Activated CD8-positive, alpha-beta memory T cell treated with anti-CD3 and anti-CD28 coated beads, Interleukin-2, amount 50 U/mL, for 4 hours (primary cell): ENCODE data around the gene MME.

Experiments used
- DNase-seq: peaks from one replicate; pipeline ENCODE4 v3.0.0-alpha.2; 2020

The MME gene

DNA sequence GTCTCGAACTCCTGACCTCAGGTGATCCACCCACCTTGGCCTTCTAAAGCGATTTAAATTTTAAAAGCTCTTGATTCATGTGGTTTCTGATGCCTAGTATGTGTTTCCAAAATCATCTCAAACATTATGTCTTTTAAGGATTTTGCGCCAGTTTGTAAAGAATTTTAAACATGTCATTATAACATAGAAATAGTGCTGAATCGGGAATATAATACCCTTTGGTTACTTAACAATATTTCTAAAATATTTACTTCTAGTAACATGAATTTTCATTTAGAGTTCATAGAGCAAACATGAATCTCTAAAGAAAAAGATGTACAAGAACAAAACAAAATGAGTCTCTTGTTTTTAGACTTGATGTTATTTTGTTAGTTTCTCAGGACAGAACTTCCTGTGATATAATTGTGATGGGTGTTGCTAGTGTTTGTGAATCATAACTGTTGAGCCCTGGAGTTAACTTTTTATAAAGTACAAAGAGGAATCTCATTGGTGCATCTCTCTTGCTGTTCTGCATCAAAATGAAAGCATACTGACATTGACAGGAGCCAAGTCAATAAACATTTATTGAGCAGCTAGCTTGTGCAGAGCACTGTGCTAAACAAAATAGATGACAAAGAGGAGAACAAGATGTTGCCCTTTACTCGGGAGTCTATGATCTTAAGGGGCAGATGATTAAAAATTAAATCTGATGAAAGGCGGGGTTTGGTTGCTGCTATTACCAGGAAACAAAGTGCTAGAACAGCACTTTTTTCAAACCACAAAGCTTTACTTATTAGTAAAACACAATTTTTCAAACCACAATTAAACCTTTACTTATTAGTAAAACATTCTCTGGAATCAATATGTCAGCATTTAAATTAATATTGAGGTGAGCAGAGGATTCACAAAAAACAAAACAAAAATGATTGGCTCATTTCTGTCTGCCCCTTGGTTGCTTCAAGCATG is 73.4 kb downstream of the MME start:
- DNase-seq = no peak

DNA sequence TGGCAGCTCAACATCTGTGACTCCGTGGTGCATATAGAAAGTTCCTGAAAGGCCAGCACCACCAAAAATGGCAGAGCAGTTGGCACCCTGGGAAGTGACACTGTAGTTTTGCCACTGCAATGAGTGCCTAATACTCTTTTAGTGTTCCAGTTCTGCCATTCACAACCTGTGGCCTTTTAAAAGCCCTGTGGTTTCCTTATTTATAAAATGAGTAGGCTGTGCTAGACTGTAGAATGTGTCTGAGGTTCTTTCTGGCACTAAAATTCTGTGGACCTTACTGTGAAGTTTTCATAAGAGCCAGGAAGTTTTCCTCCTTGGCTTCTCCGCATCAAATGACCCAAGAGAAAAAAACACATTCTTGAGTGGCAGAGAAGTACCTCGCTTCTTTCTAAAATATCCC is 74.1 kb downstream of the MME start:
- DNase-seq = no peak

DNA sequence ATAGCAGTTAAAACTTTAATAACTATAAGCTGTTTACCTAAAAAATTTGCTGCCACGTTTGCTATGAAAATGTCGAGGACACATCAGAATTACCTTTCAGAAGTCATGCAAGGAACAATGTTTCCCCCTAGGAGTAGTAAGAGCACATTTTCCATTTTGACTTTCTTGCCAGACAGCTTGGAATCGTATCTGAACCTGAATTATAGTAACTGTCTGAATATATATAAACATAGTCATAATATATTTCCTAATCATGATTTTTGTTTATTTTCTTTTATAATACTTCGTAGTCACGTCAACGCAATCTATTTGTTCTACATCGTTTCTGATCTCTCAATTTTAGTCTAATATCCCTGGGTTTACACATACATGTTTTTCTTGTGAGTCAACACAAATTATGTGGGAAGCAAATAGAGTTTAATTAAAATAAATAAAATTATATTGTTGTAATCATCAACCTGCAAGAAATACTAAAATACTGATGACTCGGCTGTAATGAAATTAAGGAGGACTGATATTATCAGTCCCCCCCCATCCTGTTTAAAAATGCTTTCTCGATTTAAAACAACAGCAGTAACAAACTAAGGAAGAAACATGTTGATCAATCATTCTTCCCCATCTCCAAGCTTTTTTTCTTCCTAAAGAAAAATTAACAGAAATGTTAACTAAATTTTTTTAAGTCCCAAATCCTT is 78.4 kb downstream of the MME start:
- DNase-seq = no peak

DNA sequence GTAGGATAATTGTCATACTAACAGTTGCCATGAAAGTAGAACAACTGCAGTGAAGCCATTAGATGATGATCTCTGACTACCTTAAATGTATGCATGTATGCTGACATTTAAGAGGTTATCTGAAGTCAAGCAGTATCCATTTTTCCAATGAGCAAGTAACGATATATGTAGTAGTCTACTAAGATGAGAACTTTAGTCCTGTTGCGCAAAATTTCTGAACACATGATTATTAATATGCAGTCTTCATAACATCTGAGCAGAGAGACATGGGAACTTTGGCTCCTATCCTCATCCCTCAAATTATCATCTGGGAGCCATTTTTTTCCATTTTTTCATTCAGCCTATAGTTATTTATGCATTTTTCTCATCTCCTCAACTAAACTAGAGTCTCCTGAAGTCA is 79.2 kb downstream of the MME start:
- DNase-seq = no peak

DNA sequence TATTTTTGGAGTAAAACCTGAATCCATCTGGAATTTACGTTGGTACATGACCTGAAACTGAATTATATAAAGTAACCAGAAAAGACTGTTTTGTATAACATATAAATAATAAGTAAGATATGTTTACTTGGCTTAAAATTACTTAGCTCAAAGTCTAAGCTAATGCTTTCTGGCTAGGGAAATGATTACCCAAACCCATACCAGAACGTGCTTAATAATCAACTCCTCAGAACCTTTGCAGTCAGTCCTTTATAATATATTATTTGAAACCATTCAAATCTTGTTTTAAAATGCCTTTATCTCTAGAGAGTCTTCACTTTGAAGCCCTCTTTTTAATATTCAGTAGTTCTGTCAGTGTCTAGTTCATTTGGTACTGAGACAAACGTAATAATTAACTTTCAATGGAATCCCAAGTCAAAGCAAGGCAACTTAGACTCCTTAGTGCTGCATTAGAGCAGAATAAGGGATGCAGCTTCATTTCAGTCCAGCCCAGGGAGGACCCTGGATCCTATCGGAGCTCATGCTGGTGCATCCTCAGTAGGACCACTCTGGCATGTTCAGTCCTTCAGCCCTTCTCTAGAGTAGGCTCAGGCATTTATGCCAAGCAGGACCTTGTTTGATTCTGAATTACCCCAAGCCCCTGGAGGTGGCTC is 81.6 kb downstream of the MME start:
- no peak for DNase-seq

DNA sequence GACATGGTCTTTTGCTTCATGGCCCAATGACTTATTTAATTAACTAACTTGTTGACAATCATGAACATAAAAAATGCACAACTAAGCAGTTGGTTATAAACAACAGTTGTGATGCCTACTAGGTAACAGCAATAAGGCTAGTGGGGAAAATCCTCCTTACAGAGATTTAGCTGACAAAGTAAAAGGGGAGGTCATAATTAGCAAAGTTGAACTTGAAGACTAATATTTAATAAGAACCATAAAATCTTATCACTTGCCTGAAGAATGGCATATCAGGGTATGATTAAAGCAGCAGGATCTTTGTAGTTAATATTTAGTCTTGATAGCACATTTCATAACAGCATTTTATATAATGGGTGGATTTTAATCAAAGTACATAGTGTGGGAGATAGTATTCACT is 84.2 kb downstream of the MME start:
- DNase-seq = no peak

DNA sequence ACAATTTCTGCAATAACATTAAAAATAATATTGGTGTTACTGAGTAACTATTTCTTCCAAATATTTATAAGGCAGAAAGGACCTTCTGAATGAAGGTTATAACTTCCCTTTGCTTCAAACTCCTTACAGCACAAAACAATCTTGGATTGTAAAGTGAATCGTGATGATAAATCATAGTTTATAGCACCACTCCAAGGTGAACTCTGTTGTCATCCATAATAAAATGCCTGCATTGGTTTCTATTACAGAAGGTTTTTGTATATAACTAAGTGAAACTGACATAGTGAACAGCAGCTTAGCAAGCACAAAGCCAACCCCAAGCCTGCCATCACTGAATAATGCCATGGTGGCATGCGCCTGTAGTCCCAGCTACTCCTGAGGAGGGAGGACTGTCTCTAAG is 86.3 kb downstream of the MME start:
- no peak for DNase-seq

DNA sequence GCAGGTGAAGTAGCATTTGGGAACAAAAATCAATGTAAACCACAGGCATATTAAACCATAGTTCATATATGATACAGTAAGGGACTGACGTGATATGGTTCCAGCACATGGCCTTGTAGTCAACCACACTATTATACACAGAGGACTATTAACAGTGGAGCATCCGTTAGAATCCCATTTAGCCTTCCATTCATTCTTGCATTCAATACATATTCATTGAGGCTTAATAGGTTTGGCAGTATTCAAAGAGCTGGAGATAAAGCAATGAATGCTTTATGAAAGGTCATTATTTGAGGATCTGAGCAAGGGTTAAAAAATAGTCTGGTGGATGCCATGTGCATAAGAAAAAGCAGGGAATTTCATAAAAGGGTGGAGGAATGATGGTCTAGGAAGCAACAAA is 89.1 kb downstream of the MME start:
- no peak for DNase-seq

DNA sequence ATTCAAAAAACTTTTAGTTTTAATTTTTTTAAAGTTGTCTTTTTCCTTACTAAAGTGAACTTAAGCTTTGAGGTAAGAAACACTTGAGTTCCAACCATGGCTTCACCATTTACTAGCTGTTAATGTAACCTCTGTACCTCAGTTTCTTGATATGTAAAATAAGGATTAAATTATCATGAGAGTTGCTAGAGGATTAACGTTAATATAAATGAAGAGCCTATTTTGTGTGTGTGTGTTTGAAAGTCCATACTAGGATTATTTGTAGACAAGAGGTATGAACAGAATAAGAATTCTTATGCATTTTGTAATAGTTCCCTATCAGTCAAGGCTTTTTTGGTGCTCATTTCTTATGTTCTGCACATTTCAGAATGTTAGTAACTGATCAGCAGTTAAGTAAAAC is 93.7 kb downstream of the MME start:
- no peak for DNase-seq

DNA sequence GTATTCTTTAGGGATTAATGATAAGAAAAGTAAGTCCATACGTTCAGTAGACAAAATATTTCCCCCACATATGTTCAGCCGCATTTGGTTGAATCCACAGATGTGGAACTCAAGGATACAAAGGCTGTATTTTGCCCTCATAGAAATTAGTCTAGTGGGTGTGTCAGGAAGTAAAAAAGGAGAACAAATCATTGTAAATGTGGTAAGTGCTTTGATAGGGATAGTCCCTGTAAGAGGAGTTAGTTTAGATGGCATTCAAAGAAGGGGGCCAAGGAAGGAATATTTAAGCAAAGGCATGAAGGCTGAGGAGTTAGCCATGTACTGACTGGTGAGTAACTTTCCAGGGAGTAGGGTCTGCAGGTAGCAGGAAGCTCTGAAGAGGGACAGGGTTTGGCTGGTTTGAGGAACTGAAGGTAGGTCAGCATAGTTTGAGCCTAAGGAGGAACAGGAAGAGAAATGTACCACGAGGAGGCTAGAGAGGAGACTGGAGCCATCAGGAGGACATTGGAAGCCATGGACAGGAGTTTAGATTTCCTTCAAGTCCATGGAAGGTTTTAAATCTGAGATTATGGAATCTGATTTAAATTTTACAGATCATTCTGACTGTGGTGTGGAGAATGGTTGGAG is 98.8 kb downstream of the MME start:
- DNase-seq = no peak

DNA sequence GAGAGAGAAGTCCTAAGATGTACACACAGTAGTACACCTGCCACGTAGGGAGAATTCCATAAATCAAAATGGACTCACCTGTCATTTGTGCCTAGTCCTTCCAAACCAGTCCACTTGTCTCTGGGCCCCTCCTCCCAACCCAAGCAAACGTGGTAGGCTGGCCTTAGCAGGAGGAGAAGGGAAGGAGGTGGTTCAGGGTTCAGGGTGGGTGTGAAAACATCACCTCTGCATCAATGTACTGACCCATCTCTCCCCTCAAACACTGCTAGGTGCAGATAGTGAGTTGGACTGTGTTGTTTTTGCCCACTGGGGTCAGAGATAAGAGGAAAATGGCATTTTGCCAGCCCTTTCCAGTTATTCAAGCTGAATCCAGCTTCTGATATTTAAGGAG is 99.3 kb downstream of the MME start:
- no peak for DNase-seq

DNA sequence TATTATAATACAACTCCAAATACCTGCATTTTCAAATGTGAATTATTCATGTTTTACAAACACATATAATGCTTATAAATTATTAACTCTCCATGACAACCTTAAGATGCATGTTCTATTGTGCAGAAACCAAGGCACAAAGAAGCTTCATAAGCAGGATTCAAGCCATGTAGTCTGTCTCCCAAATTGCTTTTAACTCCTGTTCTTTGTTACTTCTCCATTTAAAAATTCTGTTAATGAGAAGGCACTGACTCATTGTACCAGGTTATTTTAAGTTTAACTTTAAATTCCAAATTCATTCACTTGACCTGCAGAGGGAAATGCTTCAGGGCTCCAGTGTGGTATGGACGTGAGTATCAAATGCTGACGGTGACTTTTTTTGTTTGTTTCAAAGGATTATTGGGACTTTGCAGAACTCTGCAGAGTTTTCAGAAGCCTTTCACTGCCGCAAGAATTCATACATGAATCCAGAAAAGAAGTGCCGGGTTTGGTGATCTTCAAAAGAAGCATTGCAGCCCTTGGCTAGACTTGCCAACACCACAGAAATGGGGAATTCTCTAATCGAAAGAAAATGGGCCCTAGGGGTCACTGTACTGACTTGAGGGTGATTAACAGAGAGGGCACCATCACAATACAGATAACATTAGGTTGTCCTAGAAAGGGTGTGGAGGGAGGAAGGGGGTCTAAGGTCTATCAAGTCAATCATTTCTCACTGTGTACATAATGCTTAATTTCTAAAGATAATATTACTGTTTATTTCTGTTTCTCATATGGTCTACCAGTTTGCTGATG is 100.0 kb downstream of the MME start:
- no peak for DNase-seq

DNA sequence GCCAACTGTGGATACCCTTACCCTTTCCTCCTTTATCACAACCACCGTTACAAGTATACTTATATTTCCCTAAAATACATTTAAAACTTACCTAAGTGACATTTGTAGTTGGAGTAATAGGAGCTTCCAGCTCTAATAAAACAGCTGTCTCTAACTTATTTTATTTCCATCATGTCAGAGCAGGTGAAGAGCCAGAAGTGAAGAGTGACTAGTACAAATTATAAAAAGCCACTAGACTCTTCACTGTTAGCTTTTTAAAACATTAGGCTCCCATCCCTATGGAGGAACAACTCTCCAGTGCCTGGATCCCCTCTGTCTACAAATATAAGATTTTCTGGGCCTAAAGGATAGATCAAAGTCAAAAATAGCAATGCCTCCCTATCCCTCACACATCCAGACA is 102.3 kb downstream of the MME start:
- no peak for DNase-seq

DNA sequence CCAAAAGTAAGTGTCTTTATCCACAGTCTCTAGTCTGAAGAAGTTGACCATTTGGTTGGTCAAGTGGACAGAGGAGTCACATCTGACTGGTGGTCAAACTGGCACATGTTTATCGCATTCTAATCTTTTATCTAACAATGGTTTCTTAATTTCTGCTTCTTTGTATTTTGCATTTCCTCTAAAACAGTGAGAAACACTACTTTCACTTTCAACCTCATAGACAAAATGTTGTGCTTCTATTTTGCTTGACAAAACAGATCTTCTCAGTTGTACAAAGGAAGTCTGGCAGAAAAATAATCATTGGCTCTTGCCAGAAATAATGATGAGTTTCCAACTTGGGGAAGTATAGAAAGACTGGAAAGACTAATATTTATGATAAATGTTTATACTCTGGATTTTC is 103.9 kb downstream of the MME start:
- DNase-seq = no peak

DNA sequence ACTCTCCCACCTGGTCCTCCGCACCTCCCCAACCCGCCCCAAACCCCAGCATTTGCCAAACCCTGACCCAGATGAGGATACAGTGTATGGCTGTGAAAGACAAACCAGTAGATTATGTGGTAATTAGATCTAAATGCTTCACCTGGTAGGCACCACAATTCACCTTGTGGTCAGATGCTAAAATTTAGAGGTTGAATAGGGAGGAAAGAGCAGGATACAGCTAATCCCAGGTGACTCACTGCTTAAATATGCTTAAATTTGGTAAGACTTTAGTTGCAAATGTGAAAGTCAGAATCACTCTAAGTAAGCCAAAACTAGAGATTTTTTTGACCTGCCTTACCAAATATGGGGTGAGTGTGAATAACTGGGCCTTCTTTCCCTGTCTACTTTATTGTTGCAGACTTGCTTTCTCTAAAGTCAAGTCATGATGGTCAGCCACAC is 105.5 kb downstream of the MME start:
- DNase-seq = no peak

DNA sequence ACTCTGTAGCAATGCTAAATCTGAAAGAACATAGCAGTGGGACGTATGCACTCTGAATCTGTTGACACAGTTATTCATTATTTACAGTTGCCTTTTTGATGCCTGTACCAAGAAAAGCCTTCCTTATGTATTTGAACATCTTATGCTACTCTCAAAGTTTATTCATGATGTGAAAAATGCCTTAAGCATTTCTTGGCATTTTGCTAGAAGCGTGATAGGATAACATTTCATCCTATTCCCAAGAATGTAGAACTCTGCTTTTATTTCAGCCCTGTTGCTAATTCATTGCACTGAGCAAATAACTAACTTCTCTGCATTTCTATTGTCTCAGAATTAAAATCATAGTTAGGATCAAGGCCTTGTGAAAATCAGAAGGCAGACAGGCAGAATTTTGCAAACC is 107.9 kb downstream of the MME start:
- no peak for DNase-seq

DNA sequence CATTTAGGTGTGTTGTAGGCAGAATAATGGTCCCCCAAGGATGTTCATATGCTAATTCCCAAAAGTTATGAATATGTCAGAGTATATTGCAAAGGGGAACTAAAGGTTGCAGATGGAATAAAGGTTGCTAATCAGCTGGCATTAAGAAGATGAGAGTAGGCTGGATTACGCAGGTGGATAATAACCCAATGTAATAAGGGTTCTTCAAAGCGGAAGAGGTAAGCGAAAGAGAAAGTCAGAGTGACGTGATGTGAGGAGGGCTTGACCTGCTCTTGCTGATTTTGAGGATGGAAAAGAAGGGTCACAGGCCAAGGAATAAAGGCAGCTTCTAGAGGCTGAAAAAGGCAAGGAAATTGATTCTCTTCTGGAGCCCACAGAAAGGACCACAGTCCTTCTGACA is 109.4 kb downstream of the MME start:
- no peak for DNase-seq

DNA sequence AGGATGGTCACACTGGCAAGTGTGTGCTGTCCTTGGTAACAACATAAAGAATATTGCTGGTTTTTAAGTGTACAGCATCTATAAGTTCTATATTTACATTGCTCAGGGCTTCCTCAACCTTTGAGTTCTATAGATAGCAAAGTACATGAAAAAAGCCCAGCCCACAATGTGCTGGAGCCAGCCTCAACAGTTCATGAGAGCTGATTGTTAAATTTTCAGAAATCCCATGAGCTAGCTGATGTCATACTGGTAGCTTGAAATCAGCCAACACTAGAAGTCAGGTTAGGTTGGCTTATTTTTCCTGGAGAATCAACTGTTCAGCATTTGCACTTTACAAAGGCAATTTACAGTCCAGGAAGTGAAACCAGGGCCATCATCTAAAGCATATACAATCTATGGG is 110.6 kb downstream of the MME start:
- no peak for DNase-seq

DNA sequence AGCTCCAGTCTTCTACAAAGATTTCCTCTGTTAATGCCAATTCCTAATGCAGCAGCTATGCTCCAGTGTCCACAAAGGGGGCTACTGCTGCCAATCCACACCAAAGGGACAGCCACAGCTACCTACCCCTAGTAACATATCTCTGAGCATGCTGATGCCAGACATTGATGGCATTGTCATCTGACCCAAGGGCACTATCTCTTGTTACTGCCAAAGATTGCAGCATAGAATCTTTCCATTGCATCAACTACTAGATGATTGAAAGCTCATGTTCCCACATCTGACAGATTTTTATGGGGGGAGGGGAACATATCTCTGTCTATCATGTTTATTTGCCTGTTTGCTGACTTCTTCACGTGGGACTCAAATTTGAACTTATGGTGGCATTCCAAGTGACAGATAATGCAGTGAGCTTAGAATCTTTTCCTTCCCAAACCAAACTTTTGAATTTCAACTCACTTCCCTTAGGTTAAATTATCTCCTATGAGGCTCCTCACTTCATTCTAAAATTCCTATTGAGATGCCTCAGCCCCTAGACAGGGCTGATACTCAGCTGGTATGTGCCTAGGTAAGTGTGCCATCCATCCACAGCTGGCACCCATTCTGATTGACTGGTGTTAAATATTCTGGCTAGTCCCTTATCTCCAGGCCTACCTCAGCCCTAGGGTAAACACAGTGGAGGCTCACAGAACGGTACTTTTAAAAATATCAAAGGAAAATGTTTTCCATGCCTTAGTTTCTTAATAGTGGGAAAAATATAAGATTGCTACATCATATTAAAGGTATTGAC is 113.0 kb downstream of the MME start:
- DNase-seq = no peak

DNA sequence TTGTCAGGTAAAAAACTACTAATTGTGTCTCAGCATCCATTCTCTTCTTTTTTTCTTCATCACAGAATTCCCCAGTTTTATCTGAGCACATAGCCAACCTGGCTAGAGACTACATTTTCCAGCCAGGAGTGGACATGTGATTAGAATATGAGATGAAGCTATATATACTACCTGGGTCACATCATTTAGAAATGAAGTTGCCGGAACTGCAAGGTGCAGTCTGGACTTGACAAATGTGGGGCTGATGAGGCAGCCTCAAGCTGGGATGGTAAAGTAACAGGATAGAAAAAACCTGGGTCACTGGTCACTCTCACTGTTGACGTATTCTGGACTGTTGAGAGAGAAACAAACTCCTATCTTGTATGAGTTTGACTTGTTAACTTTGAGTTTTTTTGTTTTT is 113.7 kb downstream of the MME start:
- DNase-seq = no peak
